NCI-H526 (cell line): ENCODE results near the gene ZSCAN10.
A peak's percentile ranks its signal among the peaks of the same experiment; 100 is the strongest.
"Not testable (repeated sequence)": the region's sequence is repeated elsewhere in the genome, so short reads cannot be mapped to it uniquely, and the experiment has no call there.

Experiments used
- DNase-seq, 2 experiments: peaks; one replicate each; lab custom pipeline; 2025; lab: John Stamatoyannopoulos, UW

The ZSCAN10 gene

DNA sequence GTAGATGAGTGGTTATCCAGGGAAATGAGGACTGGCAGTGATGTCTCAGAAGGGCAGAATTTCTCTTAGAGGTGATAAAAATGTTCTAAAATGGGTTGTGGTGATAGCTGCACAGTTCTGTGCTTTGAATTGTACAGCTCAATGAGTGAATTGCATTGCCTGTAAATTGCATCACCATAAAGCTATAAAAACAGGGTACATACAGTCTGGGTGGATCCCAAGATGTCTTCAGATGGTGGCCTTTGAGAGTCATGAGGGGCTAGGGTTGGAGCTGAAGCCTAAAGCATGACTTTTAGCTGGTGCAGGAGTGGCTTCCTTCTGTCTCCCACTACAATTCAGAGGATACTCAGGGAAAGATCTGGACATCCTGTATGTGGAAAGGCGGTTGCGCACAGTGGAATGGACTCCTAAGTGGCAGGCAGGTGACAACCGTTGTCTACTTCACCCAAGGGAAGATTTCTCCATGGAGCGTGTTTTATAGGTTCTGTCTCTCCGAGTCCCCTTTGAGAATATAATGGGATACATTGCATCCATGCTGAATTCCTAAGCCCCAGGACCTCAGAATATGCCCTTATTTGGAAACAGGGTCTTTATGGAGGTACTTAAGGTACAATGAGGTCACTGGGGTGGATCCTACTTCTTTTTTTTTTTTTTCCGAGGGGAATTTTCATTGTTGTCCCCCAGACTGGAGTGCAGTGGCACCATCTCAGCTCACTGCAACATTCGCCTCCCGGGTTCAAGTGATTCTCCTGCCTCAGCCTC lies 35.3 kb downstream of the ZSCAN10 start:
- no peak for DNase-seq

- DNase-seq = no peak
These were observed 36.5 kb downstream of the ZSCAN10 start for GRCh38 chr16:3062553-3062952.

DNA sequence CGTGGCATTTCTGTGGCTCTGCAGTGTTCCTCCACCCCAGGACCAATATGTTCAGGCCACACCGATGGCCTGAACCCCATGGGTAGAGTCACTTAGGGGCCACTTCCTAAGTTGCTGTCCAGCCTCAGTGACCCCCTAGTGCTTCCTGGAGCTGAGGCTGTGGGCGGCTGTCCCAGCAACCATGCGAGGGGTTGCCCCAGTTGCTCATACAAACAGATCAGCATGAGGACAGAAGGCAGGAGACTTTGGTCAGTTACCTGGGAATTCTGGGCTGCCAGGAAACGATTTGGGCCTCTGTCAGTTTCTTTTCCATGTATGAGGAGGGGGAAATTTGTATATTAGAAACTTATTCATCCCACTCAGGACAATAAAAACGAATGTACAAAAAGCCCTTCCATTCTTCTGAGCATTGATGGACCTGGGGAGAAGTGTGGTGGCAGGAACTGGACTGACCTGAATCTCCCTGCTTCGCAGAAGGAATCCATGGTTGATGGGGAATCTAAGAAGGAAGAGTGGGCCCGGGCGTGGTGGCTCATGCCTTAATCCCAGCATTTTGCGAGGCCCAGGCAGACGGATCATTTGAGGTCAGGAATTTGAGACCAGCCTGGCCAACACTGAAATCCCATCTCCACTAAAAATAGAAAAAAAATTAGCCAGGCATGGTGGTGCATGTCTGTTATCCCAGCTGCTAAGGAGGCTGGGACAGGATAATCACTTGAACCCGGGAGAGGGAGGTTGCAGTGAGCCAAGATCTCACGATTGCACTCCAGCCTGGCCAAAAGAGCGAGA lies 38.6 kb downstream of the ZSCAN10 start:
- DNase-seq = no peak

GRCh38 chr16:3059723-3060242 lies 39.3 kb downstream of the ZSCAN10 start:
- no peak for DNase-seq

GRCh38 chr16:3059041-3059722 lies 39.9 kb downstream of the ZSCAN10 start:
- peak in 1 of 2 experiments; percentile 79 for DNase-seq

- DNase-seq = peak in 1 of 2 experiments; percentile 49
These were observed 40.7 kb downstream of the ZSCAN10 start for GRCh38 chr16:3058139-3059030.

- no peak for DNase-seq
These were observed 41.6 kb downstream of the ZSCAN10 start for GRCh38 chr16:3057181-3058138.

DNA sequence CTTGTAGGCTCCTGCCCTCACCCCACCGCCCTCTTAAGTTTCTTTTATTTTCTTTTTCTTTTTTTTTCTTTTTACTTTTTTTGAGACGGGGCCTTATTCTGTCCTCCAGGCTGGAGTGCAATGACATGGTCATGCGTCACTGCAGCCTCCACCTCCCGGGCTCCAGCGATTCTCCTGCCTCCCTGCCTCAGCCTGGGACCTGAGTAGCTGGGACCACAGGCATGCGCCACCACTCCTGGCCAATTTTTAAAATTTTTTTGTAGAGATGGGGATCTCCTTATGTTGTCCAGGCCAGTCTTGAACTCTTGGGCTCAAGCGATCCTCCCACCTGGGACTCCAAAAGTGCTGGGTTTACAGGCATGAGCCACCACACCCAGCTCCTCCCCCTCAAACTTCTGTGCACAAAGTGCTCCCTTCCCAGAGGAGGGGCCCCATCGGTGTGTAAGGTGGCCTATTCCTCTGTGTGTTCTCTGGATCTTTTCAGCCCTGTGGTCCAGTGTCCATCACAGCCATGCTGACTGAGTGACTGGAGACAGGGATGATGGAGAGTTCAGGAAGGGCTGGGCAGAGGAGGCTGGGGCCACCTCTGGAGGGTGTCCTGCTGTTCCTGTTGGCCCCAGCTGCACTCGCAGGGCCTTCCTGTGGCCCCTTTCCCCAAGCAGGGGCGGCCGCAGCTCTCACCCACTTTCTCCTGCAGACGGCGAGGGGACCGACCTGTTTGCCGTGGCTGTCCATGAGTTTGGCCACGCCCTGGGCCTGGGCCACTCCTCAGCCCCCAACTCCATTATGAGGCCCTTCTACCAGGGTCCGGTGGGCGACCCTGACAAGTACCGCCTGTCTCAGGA lies 42.5 kb downstream of the ZSCAN10 start:
- DNase-seq = no peak

DNA sequence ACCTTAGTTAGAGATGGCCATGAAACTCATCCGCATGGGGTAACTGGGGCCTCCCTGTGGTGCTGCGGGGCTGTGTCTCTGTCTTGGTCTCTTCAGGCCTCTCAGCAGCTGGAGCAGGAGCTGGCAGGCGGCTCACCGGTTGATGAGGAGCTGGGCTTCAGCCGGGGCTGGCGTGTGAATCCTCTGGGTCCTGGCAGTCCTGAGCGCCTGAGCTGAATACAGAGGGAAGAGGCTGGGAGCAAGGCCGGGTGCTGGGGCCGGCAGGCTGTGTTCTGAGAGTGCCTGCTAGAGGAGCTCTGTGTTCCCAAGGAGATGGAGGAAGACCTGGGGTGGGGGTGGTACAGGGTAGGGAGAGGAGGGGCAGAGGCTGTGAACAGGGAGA lies 43.4 kb downstream of the ZSCAN10 start:
- not testable (repeated sequence) for DNase-seq

GRCh38 chr16:3054965-3055733 lies 43.9 kb downstream of the ZSCAN10 start:
- no peak for DNase-seq

- DNase-seq = not testable (repeated sequence)
These were observed 45.8 kb downstream of the ZSCAN10 start for GRCh38 chr16:3053330-3053710.

GRCh38 chr16:3052571-3053329 lies 46.3 kb downstream of the ZSCAN10 start:
- not testable (repeated sequence) for DNase-seq

DNA sequence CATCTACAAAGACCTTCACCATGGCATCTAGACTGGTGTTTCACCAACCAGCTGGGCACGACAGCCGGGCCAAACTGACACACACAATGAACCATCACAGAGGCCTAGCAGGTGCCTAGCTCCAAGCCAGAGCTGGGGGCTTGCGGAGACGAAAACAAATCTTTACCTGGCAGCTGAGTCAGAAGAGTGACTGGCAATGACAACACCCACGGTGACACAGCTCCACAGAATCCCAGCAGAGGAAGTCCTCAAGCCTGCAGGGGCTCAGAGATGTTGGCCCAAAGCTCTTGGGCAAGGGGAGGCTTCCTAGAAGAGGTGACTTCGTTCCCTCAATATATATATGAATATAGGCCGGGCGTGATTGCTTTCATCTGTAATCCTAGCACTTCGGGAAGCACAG lies 47.6 kb downstream of the ZSCAN10 start:
- no peak for DNase-seq

- DNase-seq = no peak
These were observed 48.1 kb downstream of the ZSCAN10 start for GRCh38 chr16:3051009-3051408.

DNA sequence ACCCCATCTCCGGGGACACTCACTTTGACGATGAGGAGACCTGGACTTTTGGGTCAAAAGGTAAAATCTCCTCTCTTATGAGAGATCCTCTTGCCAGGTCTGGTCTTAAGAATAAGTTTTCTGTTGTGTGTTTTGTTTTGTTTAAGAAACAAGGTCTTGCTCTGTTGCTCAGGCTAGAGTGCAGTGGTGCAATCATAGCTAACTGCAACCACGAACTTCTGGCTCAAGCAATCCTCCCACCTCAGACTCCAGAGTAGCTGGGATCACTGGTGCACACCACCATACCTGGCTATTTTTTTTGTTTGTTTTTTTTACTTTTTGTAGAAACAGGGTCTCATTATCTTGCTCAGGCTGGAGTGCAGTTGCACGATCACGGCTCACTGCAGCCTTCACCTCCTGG lies 48.6 kb downstream of the ZSCAN10 start:
- no peak for DNase-seq

DNA sequence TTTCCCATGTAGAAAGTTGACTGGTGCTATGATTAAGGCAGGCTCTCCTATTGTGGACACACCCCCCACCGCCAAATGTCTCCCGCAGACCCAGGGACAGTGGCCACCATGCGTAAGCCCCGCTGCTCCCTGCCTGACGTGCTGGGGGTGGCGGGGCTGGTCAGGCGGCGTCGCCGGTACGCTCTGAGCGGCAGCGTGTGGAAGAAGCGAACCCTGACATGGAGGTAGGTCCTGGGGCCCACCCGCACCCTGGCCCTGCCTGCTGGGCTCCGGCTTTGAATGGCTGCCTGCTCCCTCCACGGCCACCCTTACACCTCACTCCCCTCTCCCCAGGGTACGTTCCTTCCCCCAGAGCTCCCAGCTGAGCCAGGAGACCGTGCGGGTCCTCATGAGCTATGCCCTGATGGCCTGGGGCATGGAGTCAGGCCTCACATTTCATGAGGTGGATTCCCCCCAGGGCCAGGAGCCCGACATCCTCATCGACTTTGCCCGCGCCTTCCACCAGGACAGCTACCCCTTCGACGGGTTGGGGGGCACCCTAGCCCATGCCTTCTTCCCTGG lies 49.1 kb downstream of the ZSCAN10 start:
- no peak for DNase-seq

DNA sequence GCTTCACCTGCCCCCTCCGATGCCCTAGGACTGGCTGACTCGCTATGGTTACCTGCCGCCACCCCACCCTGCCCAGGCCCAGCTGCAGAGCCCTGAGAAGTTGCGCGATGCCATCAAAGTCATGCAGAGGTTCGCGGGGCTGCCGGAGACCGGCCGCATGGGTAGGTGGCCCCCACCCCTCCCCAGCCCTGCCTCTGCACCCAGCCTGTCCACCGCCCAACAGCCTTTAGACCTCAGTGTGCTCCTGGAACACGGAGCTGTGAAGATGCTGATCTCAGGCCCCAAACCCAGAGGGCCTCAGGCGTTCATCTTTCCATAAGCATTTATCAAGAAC lies 51.7 kb downstream of the ZSCAN10 start:
- no peak for DNase-seq
